Measurements from ENCODE around the gene HS6ST3. TPM values are rescaled to one million over a fixed set of nuclear protein-coding genes. Genes with fewer than 3 reads are reported as not detected.

The HS6ST3 gene
- total and polyA plus RNA-seq, 9 of the 15 experiments (the other 6 are each of a cell fraction or from before 2014, with no cell fraction given): not detected

- TF ChIP-seq ZBTB11 (CRISPR knock-in tag; IDR thresholded peaks at IDR 0.05) (no peak), SPI1 (IDR thresholded peaks at IDR 0.05; ENCODE audit: borderline replicate concordance, low read depth, low read length) (no peak), AFF1 (IDR thresholded peaks at IDR 0.05; ENCODE audit: low read depth in 1 of 2, partially characterized antibody in 2 of 2) (no peak), ZNF431 (CRISPR knock-in tag; IDR thresholded peaks at IDR 0.05) (no peak), CREBBP (IDR thresholded peaks at IDR 0.05; ENCODE audit: low read depth, low read length) (no peak), HMGXB4 (CRISPR knock-in tag; IDR thresholded peaks at IDR 0.05) (no peak), ZFPM2 (CRISPR knock-in tag; IDR thresholded peaks at IDR 0.05) (no peak), NCOR1 (IDR thresholded peaks at IDR 0.05) (no peak), XRCC4 (IDR thresholded peaks at IDR 0.05; ENCODE audit: extremely low read depth, insufficient read depth, insufficient read length) (no peak)
These were observed 383.7 kb downstream of the HS6ST3 start (continued) for GRCh38 chr13:96473526-96474180.
